GM19452 (cell line): ENCODE data around the gene SGCD.
A peak's percentile ranks its signal among the peaks of the same experiment; 100 is the strongest.

Source experiments
- ATAC-seq: cut with Tn5 transposase; IDR thresholded peaks from one replicate; pipeline ENCODE4 v1.9.1; 2021; ENCODE audit not compliant: unreplicated experiment

SGCD gene

GRCh38 chr5:156359476-156359875, 32.5 kb downstream of the SGCD start:
- ATAC-seq, result peak; percentile 57

GRCh38 chr5:156361436-156362109, 34.6 kb downstream of the SGCD start:
- no peak for ATAC-seq

DNA sequence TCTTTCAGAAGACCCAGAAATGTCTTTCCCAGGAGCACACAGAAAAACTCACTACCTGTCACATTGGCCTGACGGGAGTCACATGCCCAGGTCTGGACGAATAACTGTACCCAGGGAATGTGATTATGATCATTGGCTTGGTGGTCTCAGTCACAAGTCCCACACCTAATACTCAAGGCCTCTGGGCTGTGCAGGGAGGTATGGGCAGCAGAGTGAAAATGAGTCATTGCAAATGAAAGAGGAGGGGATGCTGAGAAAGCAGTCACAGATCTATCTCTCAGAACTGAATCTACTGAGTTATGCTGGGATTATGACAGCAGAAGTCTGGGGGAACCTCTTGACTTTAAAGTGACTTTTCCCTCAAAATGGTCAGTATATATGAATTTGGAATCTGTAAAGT, 36.9 kb downstream of the SGCD start:
- no peak for ATAC-seq

DNA sequence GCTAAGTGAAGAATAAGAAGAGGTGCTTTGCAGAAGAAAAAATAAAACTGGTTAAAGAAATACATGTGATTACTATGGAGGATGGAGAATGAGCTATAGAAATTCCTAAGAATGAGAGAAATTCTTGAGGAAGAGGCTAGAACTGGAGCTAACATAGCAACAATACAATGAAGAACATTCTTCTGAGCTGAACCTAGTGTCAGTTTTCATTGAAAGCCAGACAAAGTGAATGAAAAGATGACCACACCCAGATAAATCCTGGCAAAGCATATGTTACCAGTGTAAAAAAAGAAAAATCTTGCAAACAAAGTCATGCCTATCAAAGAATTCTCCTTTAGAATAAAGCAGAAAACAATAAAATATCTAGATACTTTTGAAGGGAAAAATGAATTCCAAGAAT, 39.6 kb downstream of the SGCD start:
- no peak for ATAC-seq

GRCh38 chr5:156367597-156367996, 40.6 kb downstream of the SGCD start:
- ATAC-seq, result no peak

DNA sequence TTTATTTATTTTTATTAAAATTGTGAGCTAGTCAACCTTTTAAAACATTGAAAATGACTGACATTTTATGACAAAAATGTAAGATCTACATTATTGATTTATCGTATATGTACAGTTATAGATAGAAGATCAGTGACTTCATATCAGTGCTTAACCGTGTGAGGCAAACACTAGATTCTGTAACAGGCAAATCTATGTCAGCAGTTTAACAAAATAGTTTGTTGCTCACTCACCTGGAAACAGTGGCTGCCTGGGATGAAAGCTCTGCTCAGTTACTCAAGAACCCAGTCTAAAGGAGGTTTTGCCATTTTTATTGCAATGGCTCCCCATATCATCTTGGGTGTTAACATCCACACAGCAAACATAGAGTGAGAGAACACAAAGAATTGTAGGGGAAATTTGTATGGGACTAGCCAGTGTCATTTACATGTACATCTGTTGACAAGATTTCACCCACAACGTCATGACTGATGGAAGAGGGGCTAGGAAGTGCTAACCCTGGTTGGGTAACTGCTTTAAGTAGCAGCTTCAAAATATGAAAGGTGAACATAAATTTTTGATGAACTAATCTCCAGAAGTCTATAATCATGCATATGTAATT, 49.0 kb downstream of the SGCD start:
- peak; percentile 51 for ATAC-seq

GRCh38 chr5:156376751-156377150, 49.8 kb downstream of the SGCD start:
- no peak for ATAC-seq

- ATAC-seq, result peak; percentile 46
Observed at GRCh38 chr5:156378159-156378558, 51.2 kb downstream of the SGCD start.

DNA sequence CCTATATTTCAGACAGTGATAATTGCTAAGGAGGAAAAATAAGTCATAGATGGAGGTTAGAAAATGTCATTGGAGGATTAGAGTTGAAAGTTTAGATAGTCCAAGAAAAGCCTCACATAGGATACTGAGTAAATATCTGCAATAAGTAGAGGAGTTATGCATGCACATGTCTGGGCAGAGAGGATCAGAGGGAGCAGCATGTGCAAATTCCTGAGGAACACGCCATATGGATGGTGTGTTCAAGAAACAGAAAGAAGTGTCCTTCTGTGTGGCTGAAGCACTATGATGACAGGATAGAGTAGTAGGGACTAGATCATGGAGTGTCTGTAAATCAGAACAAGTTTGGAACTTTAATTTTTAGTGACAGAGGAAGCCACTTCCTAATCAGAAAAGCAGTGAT, 52.2 kb downstream of the SGCD start:
- ATAC-seq, result no peak

- ATAC-seq, result no peak
Observed at GRCh38 chr5:156380848-156381247, 53.9 kb downstream of the SGCD start.

GRCh38 chr5:156383510-156384265, 56.7 kb downstream of the SGCD start:
- no peak for ATAC-seq

GRCh38 chr5:156385416-156385815, 58.5 kb downstream of the SGCD start:
- ATAC-seq, result no peak

DNA sequence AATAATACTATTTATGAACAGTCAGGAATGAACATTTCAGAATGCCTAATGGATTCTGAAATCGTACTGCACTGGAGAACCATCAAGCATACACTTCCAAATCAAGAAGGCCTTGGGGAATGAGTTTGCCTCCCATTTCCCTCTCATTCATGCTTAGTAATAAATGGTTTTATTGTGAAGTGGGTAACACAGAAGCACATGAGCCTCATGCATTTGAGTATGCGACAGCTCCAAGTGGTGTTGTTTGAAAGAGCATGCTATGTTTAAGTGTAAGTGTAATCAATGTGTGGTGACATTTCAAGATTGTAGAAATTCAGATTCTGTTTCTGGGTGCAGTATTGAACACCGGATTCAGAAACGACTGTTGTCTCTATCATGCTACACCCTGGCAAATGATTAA, 60.0 kb downstream of the SGCD start:
- ATAC-seq, result no peak

- ATAC-seq, result no peak
Observed at GRCh38 chr5:156387391-156387790, 60.4 kb downstream of the SGCD start.

GRCh38 chr5:156388233-156388632, 61.3 kb downstream of the SGCD start:
- ATAC-seq, result no peak

DNA sequence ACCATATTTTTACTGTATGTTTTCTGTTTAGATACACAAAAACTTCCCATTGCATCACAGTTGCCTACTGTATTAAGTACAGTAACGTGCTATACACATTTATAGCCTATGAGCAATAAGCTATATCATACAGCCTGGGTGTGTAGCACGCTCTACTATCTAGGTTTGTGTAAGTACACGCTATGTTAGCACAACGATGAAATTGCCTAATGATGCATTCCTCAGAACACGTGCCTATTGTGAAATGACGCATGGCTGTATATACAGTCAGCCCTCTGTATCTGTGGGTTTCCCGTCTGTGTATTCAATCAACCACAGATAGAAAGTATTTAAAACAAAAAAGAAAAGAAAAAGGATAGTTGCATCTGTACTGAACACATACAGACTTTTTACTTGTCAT, 64.2 kb downstream of the SGCD start:
- ATAC-seq, result no peak

GRCh38 chr5:156393980-156394379, 67.0 kb downstream of the SGCD start:
- no peak for ATAC-seq

GRCh38 chr5:156394642-156395305, 67.8 kb downstream of the SGCD start:
- ATAC-seq, result no peak

DNA sequence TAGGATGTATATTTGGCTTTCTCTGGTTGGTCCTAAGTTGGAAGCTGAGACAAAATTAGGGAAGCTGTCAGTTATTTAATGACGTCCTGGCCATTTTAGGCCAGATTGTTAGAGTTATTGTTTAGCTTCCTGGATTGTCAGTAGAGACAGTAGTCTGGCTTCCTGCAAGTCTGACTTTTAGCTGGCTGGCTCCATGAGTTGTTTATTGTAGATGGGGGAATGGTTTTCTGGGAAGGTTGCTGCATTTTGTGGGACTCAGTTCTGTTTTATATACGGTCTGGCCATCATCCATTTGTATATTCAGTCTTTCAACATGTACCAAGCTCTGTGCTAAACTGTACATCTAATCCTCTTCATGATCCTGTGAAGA, 68.3 kb downstream of the SGCD start:
- no peak for ATAC-seq

DNA sequence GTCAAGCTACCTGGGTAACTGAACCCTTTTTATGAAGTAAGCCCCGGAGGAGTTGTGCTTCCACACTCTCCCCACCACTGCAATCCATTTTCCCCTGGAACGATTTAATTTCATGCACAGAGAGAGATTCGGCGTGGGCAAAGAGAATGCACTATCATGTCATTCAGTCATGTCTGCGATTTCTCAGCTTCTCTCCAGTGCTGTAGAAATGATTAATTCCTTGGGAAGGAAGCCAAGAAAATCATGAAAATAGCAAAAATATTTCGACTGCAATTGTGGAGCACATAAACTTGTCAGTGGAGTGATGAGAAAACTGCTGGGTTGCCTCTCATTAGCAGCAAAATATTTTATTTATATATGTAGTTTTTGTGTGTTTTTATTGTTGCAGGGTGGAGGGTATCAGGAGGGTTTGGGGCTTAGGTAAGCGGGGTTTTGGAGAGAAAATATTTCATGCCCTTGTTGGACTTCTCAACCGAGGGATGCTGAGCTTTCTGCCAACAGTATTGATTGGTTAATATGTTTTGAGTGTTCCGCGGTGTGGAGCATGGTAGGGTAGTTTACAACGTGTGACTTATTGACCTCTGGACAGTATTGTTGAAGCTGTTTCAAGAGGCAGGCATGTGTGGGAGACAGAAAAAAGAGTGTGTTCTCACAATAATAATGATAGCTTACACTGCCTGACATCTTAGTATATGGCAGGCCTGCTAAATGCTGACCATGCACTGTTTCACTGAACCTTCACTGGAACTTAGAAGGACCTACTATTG, 69.3 kb downstream of the SGCD start:
- ATAC-seq, result no peak

GRCh38 chr5:156396830-156397081, 69.8 kb downstream of the SGCD start:
- ATAC-seq, result no peak
